HL-60 (cell line): ENCODE measurements around the gene HNF1B.

Experiments
- DNase-seq, 2 experiments: peaks; one replicate each; pipeline ENCODE4 v3.0.0-alpha.2; 2010 to 2020; ENCODE audit warnings: low read depth in 1 of 2, low spot score in 1 of 2
- H3K27ac ChIP-seq: fragments of 250-450 bp; sonication (Bioruptor Pico); replicated peaks from 2 replicates; pipeline ENCODE4 v1.5.1; 2020; ENCODE audit warnings: mild to moderate bottlenecking, moderate library complexity
- H3K27me3 ChIP-seq: fragments of 250-450 bp; sonication (Bioruptor Pico); 2 replicates; pipeline ENCODE4 v1.5.1; 2021; ENCODE audit warnings: mild to moderate bottlenecking, moderate library complexity; ENCODE audit not compliant: insufficient read depth, poor library complexity, severe bottlenecking
- H3K4me3 ChIP-seq: replicated peaks from 2 replicates; pipeline ENCODE4 v1.5.1; 2011; ENCODE audit warnings: mild to moderate bottlenecking, control low read depth, low read length; ENCODE audit not compliant: insufficient read depth
- GABPA ChIP-seq: IDR thresholded peaks from 2 replicates; pipeline ENCODE4 v1.6.1; 2012; ENCODE audit warnings: low read depth
- POLR2AphosphoS5 ChIP-seq: IDR thresholded peaks from 2 replicates; pipeline ENCODE4 v1.6.1; 2012; ENCODE audit warnings: low read depth
- REST ChIP-seq: IDR thresholded peaks from 2 replicates; pipeline ENCODE4 v1.6.1; 2012; ENCODE audit warnings: low read depth; ENCODE audit not compliant: insufficient replicate concordance
- SPI1 ChIP-seq: IDR thresholded peaks from 2 replicates; pipeline ENCODE4 v1.6.1; 2012; ENCODE audit warnings: low read depth, mild to moderate bottlenecking, borderline replicate concordance
- TF ChIP-seq, protein P1 (sequence below): IDR thresholded peaks from one replicate; pipeline ENCODE4 v1.5.1; 2011; ENCODE audit warnings: low read length, control low read depth, inconsistent platforms; ENCODE audit not compliant: insufficient read depth

The HNF1B gene

GRCh38 chr17:37789021-37789565, 44.2 kb upstream of the HNF1B start:
- H3K4me3 ChIP-seq, result no peak overlapping the region
- TF ChIP-seq SPI1 (no peak), GABPA (no peak), POLR2AphosphoS5 (no peak), REST (no peak)
- TF ChIP-seq, protein P1, sequence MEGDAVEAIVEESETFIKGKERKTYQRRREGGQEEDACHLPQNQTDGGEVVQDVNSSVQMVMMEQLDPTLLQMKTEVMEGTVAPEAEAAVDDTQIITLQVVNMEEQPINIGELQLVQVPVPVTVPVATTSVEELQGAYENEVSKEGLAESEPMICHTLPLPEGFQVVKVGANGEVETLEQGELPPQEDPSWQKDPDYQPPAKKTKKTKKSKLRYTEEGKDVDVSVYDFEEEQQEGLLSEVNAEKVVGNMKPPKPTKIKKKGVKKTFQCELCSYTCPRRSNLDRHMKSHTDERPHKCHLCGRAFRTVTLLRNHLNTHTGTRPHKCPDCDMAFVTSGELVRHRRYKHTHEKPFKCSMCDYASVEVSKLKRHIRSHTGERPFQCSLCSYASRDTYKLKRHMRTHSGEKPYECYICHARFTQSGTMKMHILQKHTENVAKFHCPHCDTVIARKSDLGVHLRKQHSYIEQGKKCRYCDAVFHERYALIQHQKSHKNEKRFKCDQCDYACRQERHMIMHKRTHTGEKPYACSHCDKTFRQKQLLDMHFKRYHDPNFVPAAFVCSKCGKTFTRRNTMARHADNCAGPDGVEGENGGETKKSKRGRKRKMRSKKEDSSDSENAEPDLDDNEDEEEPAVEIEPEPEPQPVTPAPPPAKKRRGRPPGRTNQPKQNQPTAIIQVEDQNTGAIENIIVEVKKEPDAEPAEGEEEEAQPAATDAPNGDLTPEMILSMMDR, result no peak
- DNase-seq, result no peak
- H3K27me3 ChIP-seq, result no peaks in the 10 kb centered on the region
- H3K27ac ChIP-seq, result no peak overlapping the region

DNA sequence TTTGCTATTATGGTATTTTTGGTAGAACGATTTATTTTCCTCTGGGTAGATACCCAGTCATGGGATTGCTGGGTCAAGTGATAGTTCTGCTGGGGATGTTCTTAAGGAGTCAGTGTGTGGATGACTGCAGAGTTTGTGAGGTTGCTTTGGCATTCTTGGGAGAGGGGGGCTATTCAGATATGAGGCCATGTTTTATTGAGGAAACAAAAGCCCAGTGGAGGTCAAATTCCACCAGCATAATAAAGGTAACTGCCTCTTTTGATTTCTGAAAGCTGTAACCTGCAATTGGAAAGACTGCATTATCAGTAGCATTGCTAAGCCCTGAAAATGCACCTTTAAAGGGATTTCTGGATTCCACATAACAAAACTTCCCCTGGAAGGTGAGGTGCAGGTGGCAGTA, 43.7 kb upstream of the HNF1B start:
- Histone ChIP-seq H3K27me3 (no peaks in the 10 kb centered on the region), H3K27ac (no peak overlapping the region), H3K4me3 (no peak overlapping the region)
- DNase-seq, result no peak
- TF ChIP-seq, protein P1, result no peak
- TF ChIP-seq POLR2AphosphoS5 (no peak), REST (no peak), SPI1 (no peak), GABPA (no peak)

DNA sequence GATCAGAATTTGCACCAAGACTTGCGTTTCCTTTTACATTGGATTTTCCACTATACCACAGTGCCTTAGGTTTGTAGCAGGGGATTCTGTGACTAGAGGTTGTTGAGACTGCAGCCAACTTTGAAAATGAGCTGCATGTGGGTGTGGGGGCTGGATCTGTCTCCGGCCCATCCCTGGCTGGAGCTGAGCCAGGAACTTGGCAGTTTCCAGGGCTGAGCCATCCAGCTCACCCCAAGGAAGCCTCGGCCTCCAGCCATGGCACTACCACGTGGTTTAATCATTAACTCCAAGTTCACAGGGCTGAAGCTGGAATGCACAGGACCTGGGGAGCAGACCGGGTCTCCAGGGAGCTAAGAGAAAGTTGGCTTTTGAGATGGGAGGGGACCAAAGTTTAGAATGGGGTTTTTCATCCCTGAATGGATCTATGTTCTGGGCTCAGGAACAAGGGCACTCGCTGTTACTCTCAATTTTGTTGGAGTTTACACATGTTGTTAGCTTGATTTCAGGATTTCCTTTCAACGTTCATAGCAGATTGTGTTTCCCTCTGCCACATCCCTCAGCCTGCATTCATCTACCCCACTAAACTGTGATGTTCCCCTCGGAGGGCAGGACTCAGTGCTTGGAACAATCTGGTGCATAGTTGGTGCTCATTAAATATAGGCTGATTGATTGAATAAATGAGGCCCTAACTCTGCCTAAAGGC, 42.3 kb upstream of the HNF1B start:
- H3K27me3 ChIP-seq, result no peaks in the 10 kb centered on the region
- H3K27ac ChIP-seq, result no peak overlapping the region
- no peak overlapping the region for H3K4me3 ChIP-seq
- TF ChIP-seq REST (no peak), GABPA (no peak), SPI1 (no peak), POLR2AphosphoS5 (no peak)
- TF ChIP-seq, protein P1, result no peak
- DNase-seq, result no peak
